Lower leg skin (tissue), 4 donors: ENCODE results near the gene CREBBP. TPM values are rescaled to one million over a fixed set of nuclear protein-coding genes. Genes with fewer than 3 reads are reported as not detected.

Source experiments
- DNase-seq, 2 donors: peaks; one replicate each; pipeline ENCODE4 v3.0.0-alpha.2; 2019; ENCODE audit warnings: low spot score in 2 of 2
- H3K4me3 ChIP-seq: fragments of 200-600 bp; sonication (generic); 2 replicates; pipeline ENCODE4 v1.5.1; 2017; ENCODE audit warnings: mild to moderate bottlenecking, low read depth; ENCODE audit not compliant: poor library complexity, severe bottlenecking
- POLR2A ChIP-seq, 2 donors: fragments of 450-650 bp; IDR thresholded peaks; one replicate each; pipeline ENCODE4 v1.6.1; 2016 to 2017; ENCODE audit warnings: antibody characterized with exemption in 2 of 2, mild to moderate bottlenecking in 1 of 2, moderate library complexity in 1 of 2
- WGBS, 2 donors: methylation state at CpG; one replicate each; pipeline ENCODE4 v1.1.5; 2018; 5-methylcytosine and 5-hydroxymethylcytosine counted together
- intact Hi-C: fragments of 100-400 bp; cut with DNase I; formaldehyde crosslinking; loops from one replicate; pipeline ENCODE4 v1.15.0; 2023; ENCODE audit warnings: low total_unique reads
- total RNA-seq, 4 donors: library from RNA; depleted of rRNA; stranded (reverse); fragments of >200 nt; gene quantifications; one replicate each; pipeline ENCODE4 v1.1.0, GENCODE V29; 2016
- TF ChIP-seq, protein P1 (sequence below), 3 donors: fragments of 450-650 bp; IDR thresholded peaks; one replicate each; pipeline ENCODE4 v1.5.1; 2016; ENCODE audit warnings: antibody characterized with exemption in 3 of 3, mild to moderate bottlenecking in 3 of 3, moderate library complexity in 2 of 3

The CREBBP gene
- total RNA-seq, 4 donors from 2014 or later: 45.5 to 152 (median 65.7) TPM

GRCh38 chr16:3792472-3793012, 88.0 kb downstream of the CREBBP start:
- 81 to 85% methylated on average over 12 of the region's 12 CpGs for WGBS, 2 donors
- H3K4me3 ChIP-seq: no peak overlapping the region
- no peak for TF ChIP-seq POLR2A (IDR thresholded peaks at IDR 0.05)
- TF ChIP-seq, protein P1, sequence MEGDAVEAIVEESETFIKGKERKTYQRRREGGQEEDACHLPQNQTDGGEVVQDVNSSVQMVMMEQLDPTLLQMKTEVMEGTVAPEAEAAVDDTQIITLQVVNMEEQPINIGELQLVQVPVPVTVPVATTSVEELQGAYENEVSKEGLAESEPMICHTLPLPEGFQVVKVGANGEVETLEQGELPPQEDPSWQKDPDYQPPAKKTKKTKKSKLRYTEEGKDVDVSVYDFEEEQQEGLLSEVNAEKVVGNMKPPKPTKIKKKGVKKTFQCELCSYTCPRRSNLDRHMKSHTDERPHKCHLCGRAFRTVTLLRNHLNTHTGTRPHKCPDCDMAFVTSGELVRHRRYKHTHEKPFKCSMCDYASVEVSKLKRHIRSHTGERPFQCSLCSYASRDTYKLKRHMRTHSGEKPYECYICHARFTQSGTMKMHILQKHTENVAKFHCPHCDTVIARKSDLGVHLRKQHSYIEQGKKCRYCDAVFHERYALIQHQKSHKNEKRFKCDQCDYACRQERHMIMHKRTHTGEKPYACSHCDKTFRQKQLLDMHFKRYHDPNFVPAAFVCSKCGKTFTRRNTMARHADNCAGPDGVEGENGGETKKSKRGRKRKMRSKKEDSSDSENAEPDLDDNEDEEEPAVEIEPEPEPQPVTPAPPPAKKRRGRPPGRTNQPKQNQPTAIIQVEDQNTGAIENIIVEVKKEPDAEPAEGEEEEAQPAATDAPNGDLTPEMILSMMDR (IDR thresholded peaks at IDR 0.05): no peak
- intact Hi-C loops: no loop called here
- peak in 1 of 2 donors; percentile 61 for DNase-seq

GRCh38 chr16:3791701-3792100, 88.8 kb downstream of the CREBBP start:
- peak in 1 of 2 donors; percentile 32 for DNase-seq
- intact Hi-C loops: no loop called here
- 96 to 97% methylated on average over 8 of the region's 8 CpGs for WGBS, 2 donors
- TF ChIP-seq, protein P1 (IDR thresholded peaks at IDR 0.05): no peak
- no peak for TF ChIP-seq POLR2A (IDR thresholded peaks at IDR 0.05)
- H3K4me3 ChIP-seq: no peak overlapping the region

DNA sequence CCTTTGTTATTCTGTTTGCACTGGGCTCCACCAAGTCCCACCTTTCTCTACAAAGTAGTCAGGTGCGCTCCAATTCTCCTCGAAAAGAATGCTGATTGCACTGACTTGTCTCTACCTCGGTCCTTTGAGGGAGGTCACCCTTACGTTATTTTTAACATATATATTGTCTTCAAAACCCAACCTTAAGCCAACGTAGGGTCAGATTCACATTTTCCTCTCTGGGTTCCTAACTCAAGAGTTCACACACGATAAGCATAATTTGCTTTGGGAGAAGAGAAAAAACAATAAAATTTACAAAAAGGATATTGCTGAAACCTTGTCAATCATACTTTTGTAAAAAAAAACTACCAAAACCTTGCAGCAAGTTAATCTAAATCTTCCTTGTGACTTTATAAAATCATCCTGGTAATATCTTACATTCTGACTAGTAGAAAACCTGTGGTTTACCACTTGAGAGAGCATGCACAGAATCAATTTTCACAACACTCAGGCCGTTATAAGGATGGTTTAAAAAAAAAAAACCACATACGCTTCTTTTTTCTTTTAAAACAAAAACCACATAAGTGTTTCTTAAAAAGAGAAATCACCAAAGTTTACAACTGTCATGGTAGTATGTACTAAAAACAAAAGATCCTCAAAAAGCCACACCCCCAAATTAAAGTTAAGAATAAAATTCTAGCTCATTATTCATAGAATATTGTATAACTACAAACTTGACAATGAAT, 91.0 kb downstream of the CREBBP start:
- no peak for TF ChIP-seq POLR2A (IDR thresholded peaks at IDR 0.05)
- TF ChIP-seq, protein P1 (IDR thresholded peaks at IDR 0.05): no peak
- intact Hi-C loops: no loop called here
- WGBS, 2 donors: 83 to 87% methylated on average over 8 of the region's 8 CpGs
- no peak for DNase-seq
- no peak overlapping the region for H3K4me3 ChIP-seq

DNA sequence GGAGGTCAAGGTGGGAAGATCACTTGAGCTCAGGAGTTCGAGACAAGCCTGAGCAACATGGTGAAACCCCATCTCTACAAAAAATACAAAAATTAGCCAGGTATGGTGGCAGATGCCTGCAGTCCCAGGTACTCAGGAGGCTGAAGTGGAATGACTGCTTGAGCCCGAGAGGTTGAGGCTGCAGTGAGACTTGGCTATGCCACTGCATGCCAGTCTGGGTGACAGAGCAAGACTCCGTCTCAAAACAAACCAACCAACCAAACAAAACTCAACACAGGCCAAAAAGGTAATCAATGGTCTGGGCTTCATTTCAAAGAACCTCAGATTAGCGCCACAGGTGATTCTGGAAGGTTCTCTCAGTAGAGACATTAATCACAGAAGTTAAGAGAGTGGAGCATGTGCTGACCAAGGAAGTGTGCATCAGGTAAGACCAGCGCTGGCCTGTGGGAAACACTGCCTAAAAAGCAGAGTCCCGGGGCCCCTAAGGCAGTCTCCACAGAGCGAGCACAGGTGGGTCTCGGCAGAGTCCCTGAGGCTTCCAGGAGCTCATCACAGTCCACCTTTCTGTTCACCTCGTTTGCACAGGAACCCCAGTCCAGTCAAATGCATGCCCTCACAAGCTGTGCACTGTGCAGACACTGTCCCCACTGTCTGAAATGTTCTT, 91.7 kb downstream of the CREBBP start:
- H3K4me3 ChIP-seq: no peak overlapping the region
- TF ChIP-seq POLR2A (IDR thresholded peaks at IDR 0.05): no peak
- TF ChIP-seq, protein P1 (IDR thresholded peaks at IDR 0.05): no peak
- 90 to 94% methylated on average over 9 of the region's 9 CpGs for WGBS, 2 donors
- intact Hi-C loops: no loop called here
- DNase-seq: peak in 1 of 2 donors; percentile 54

DNA sequence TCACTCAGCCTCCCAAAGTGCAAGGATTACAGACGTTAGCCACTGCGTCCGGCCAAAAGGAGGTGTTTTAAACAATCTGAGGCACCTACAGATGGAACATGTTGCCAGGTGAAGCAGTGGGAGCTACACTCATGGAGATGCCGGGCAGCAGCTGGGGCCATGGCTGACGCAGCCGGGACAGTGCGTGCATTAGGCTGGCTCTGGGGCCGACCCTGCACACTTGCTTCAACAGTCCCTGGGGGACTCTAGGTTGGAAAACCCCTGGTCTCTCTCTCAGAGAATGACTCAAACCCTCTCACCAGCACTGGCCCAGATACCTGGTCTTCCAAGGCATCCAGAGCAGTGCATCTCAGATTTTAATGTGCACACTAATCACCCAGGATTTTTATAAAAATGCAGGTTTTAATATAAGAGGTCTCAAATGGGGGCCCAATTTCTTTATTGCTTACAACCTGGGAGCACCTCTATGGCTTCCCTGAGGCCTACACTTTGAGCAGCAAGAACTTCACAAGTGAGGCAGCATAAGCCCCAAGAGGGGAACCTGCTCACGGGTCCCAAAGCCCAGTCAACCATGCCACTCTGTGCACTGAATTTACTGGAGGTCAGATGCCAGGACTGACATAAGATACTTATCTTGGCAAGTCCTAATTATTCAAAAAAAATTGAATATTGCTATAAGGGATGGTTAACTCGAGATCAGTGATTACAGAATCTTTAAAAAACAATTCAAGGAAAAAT, 92.4 kb downstream of the CREBBP start:
- intact Hi-C loops: no loop called here
- H3K4me3 ChIP-seq: no peak overlapping the region
- DNase-seq: peak in 1 of 2 donors; percentile 60
- TF ChIP-seq, protein P1 (IDR thresholded peaks at IDR 0.05): no peak
- no peak for TF ChIP-seq POLR2A (IDR thresholded peaks at IDR 0.05)
- 82 to 93% methylated on average over 10 of the region's 10 CpGs for WGBS, 2 donors
